NOMO-1 treated with dmso at 0.1 percent for 144 hours (cell line): Measurements from ENCODE around the gene PHACTR2.

ENCODE experiments used
- DNase-seq: peaks from one replicate; lab custom pipeline; 2025; ENCODE audit not compliant: unreplicated experiment; lab: John Stamatoyannopoulos, UW

PHACTR2 gene

GRCh38 chr6:143803769-143804568 is 126.2 kb downstream of the PHACTR2 start:
- DNase-seq = no peak

DNA sequence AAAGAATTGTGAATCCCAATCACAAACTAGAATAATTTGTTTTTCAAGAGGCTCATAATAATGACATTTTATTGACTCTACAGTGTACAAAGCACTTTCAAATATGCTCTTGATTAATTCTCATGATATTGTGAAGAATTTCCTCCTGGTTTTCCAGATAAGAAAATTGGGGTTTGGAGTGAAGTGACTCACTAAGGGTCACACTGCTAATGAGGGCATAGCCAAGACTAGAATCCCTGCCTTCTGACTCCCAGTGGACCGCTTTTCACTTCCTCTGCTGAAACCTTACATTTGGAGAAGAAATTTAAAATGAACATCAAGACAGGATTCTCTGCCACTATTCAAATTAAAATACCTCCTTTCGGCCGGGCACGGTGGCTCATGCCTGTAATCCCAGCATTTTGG is 127.1 kb downstream of the PHACTR2 start:
- no peak for DNase-seq

GRCh38 chr6:143806282-143807102 is 128.7 kb downstream of the PHACTR2 start:
- no peak for DNase-seq

GRCh38 chr6:143807103-143807772 is 129.5 kb downstream of the PHACTR2 start:
- peak; percentile 10 for DNase-seq

GRCh38 chr6:143810745-143811144 is 133.0 kb downstream of the PHACTR2 start:
- no peak for DNase-seq

- DNase-seq = no peak
Measured at GRCh38 chr6:143811501-143812157, 133.9 kb downstream of the PHACTR2 start.

GRCh38 chr6:143817621-143818020 is 139.9 kb downstream of the PHACTR2 start:
- DNase-seq = no peak

DNA sequence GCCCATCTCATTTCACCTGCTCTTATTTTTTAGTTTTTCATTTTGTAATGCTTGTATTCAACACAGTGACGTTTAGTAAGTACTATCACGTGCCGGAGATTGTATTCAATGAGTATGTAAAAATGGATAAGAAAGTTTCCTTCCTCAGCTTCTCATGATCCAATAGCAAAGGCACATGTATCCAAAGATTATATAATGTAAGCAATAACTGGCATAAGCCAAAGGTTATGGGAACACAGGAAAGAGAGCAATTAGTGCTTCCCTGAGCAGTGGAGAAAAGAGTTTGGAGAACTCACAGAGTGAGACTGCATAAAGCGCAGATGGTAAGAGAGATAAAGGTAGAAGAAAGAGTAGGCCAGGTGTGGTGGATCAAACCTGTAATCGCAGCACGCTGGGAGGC is 143.6 kb downstream of the PHACTR2 start:
- no peak for DNase-seq

- DNase-seq = no peak
Measured at GRCh38 chr6:143822584-143823024, 144.8 kb downstream of the PHACTR2 start.

DNA sequence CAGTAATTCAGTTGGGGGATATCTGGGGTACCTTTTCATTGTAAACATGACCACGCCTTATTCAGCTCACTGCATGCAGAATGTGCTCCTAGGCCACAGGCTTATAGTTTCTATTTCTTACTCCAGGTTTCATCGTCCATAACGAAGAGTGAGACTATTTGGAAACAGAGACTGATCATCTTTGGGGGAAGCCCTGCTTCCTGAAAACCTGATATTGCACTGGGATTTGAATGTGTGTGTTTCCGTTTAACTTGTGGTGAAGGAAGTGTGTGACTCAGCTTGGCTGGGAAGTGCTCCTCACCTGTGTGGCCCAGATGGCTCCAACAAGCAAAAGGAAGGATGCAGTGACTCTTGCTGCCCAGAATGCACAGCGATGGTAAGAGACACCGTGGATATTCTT is 145.8 kb downstream of the PHACTR2 start:
- no peak for DNase-seq

DNA sequence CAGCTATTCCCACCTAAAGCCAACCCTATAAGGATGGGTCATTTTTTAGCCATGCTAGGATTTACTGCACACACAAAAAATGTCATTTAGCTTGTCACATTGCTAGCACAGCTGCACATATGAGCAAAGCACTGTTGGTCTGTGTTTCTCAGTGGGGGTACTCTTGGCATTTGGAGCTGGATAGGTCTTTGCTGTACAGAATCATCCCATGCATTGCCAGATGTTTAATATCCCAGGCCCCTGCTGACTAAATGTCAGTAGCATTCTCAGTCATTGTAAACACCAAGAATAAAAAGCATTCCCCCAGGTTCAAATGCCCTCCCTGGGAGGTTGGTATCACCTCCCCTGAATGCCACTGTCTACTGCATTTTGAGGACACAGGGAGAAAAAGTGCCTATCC is 150.8 kb downstream of the PHACTR2 start:
- DNase-seq = no peak

GRCh38 chr6:143836150-143836549 is 158.4 kb downstream of the PHACTR2 start:
- no peak for DNase-seq

DNA sequence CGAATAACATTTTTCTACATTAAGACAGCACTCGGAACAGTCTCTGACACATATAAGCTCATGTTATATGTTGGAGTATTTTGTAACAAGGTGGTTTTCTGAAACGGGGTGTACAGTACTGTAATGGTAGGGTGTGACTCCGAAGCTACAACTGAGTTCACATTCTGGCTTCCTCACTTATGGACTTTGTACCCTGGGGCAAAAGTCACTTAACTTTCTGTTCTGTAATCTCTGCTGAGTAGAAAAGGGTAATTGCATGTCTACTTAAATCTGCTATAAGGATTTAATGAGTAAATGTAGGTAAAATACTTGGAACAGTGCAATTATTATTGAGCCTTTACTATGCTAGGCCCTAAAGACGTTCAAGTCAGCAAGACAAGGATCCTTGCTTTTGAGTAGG is 160.6 kb downstream of the PHACTR2 start:
- peak; percentile 78 for DNase-seq

- no peak for DNase-seq
Measured at GRCh38 chr6:143839196-143839595, 161.4 kb downstream of the PHACTR2 start.

DNA sequence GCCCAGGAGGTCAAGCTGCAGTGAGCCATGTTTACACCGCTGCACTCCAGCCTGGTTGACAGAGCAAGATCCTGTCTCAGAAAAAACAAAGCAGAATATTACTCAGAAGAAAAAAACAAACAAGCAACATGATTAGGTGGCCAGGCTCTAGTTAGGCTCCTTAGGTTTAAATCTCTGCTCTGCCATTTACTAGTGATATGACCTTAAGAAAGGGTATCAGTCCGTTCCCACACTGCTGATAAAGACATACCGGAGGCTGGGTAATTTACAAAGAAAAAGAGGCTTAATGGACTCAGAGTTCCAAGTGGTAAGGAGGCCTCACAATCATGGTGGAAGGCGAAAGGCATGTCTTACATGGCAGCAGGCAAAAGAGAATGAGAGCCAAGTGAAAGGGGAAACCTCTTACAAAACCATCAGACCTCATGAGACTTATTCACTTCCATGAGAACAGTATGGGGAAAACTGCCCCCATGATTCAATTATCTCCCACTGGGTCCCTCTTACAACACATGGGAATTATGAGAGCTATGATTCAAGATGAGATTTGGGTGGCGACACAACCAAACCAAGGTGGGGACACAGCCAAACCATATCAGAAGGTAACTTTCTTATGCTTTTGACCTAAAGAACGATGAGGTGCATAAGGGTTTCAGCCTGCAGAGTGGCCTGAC is 163.0 kb downstream of the PHACTR2 start:
- DNase-seq = no peak

- no peak for DNase-seq
Measured at GRCh38 chr6:143842461-143842901, 164.7 kb downstream of the PHACTR2 start.

- DNase-seq = peak; percentile 94
Measured at GRCh38 chr6:143842902-143843676, 165.3 kb downstream of the PHACTR2 start, which contains the start of gene LTV1. Gene LTV1 (plus strand): TSS chr6:143843338. CDS start chr6:143843478, 140 bp downstream.

DNA sequence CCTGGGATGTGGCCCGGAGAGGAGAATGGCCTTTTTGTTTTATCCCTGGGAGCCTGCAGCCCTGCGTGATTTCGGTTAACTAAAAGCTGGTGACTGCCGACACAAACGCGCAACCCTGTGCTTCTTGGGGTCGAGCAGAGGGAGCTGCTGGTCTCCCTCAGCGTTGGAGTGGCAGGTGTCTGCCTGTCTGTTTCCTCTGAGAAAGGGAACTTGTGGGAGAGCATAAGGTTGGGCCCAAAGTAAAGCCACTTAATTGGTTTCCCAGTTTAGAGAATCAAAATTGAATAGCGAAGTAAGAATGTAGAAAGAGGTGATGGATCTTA is 165.9 kb downstream of the PHACTR2 start:
- no peak for DNase-seq

- no peak for DNase-seq
Measured at GRCh38 chr6:143844006-143844405, 166.2 kb downstream of the PHACTR2 start.

DNA sequence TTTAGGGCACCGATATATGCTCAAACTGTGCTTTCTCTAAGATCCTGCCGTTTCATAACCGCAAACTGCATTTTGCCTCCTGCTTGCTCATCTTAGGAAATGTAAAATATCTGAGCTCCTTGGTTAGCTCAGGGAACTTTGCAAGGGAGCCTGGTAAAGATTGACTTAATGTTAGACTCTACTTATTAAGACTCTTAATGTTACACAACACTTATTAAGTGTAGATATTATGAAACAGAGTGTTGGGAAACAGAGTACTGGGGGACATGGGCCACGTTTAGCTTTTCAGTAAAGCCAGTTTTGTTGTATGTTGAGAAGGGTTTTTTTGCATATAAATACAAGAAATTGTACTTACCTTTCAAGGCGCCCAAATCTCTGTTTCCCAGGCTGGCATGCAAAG is 167.3 kb downstream of the PHACTR2 start:
- DNase-seq = no peak
